Neural cell (in vitro differentiated cells): ENCODE measurements around the gene KLC3. TPM values are rescaled to one million over a fixed set of nuclear protein-coding genes. Genes with fewer than 3 reads are reported as not detected.
"Not testable (repeated sequence)": the region's sequence is repeated elsewhere in the genome, so short reads cannot be mapped to it uniquely, and the experiment has no call there.

Source experiments
- H2AFZ ChIP-seq: fragments of 200-600, 300-800 bp; sonication (generic), shearing (Covaris generic); 2 replicates; pipeline ENCODE4 v1.6.0; 2014; ENCODE audit warnings: low read depth, mild to moderate bottlenecking, antibody characterized with exemption, low read length, moderate library complexity
- H3F3A ChIP-seq: fragments of 200-600 bp; shearing (Covaris generic); 2 replicates; pipeline ENCODE4 v1.6.1; 2016; ENCODE audit warnings: mild to moderate bottlenecking, moderate library complexity, mixed read lengths, antibody characterized with exemption, low read length; ENCODE audit not compliant: insufficient read depth, poor library complexity, severe bottlenecking
- H3K27ac ChIP-seq: fragments of 200-600, 300-800 bp; sonication (generic), shearing (Covaris generic); 2 replicates; pipeline ENCODE4 v1.5.1; 2014; ENCODE audit warnings: mild to moderate bottlenecking, low read length, moderate library complexity
- H3K27me3 ChIP-seq: fragments of 300-800, 200-600 bp; sonication (generic), shearing (Covaris generic); 2 replicates; pipeline ENCODE4 v1.6.0; 2014; ENCODE audit warnings: mild to moderate bottlenecking, low read depth, low read length, moderate library complexity; ENCODE audit not compliant: insufficient read depth
- H3K36me3 ChIP-seq: fragments of 300-800, 200-600 bp; sonication (generic), shearing (Covaris generic); 2 replicates; pipeline ENCODE4 v1.5.1; 2014; ENCODE audit warnings: mild to moderate bottlenecking, antibody characterized with exemption, low read length, moderate library complexity; ENCODE audit not compliant: insufficient read depth
- H3K4me2 ChIP-seq: fragments of 300-800, 200-600 bp; sonication (generic), shearing (Covaris generic); 2 replicates; pipeline ENCODE4 v1.6.0; 2014; ENCODE audit warnings: mild to moderate bottlenecking, low read length
- H3K4me3 ChIP-seq: fragments of 300-800, 200-600 bp; sonication (generic), shearing (Covaris generic); 2 replicates; pipeline ENCODE4 v1.5.1; 2014; ENCODE audit warnings: mild to moderate bottlenecking, low read length, moderate library complexity
- H3K79me2 ChIP-seq: fragments of 200-600 bp; shearing (Covaris generic); replicated peaks from 2 replicates; pipeline ENCODE4 v1.6.0; 2014; ENCODE audit warnings: mild to moderate bottlenecking, low read length, moderate library complexity; ENCODE audit not compliant: insufficient read depth
- H3K9ac ChIP-seq: fragments of 300-800, 200-600 bp; sonication (generic), shearing (Covaris generic); 2 replicates; pipeline ENCODE4 v1.6.1; 2016; ENCODE audit warnings: mild to moderate bottlenecking, low read length, mixed read lengths
- H3K9me2 ChIP-seq: fragments of 200-600 bp; shearing (Covaris generic); 2 replicates; pipeline ENCODE4 v1.6.1; 2016; ENCODE audit warnings: mild to moderate bottlenecking, low read length, mixed read lengths; ENCODE audit not compliant: insufficient read depth
- H3K9me3 ChIP-seq: fragments of 200-600, 300-800 bp; sonication (generic), shearing (Covaris generic); 2 replicates; pipeline ENCODE4 v1.6.1; 2016; ENCODE audit warnings: mild to moderate bottlenecking, mixed run types, low read length, moderate library complexity, mixed read lengths
- H4K20me1 ChIP-seq: fragments of 200-600 bp; shearing (Covaris generic); 2 replicates; pipeline ENCODE4 v1.6.1; 2016; ENCODE audit warnings: mild to moderate bottlenecking, mixed run types; ENCODE audit not compliant: insufficient read depth
- EP300 ChIP-seq: fragments of 450-650 bp; conservative IDR thresholded peaks from 2 replicates; pipeline ENCODE4 v1.6.1; 2014; ENCODE audit warnings: antibody characterized with exemption, mild to moderate bottlenecking, moderate library complexity; ENCODE audit not compliant: poor library complexity, severe bottlenecking
- EZH2 ChIP-seq: fragments of 200-600, 300-800 bp; shearing (Covaris generic), sonication (generic); IDR thresholded peaks from 2 replicates; pipeline ENCODE4 v1.6.1; 2014; ENCODE audit warnings: antibody characterized with exemption, low read length, borderline replicate concordance, mild to moderate bottlenecking; ENCODE audit not compliant: insufficient read depth, poor library complexity, severe bottlenecking
- MXI1 ChIP-seq: fragments of 450-650 bp; conservative IDR thresholded peaks from 2 replicates; pipeline ENCODE4 v1.6.1; 2014; ENCODE audit warnings: antibody characterized with exemption, mild to moderate bottlenecking; ENCODE audit not compliant: poor library complexity, severe bottlenecking
- POLR2AphosphoS5 ChIP-seq: IDR thresholded peaks from 2 replicates; pipeline ENCODE4 v1.6.1; 2012
- RAD21 ChIP-seq: fragments of 450-650 bp; conservative IDR thresholded peaks from 2 replicates; pipeline ENCODE4 v1.6.1; 2014; ENCODE audit warnings: antibody characterized with exemption, mild to moderate bottlenecking, moderate library complexity
- REST ChIP-seq: IDR thresholded peaks from 2 replicates; pipeline ENCODE4 v1.6.1; 2012; ENCODE audit warnings: borderline replicate concordance
- SMC3 ChIP-seq: fragments of 450-650 bp; conservative IDR thresholded peaks from 2 replicates; pipeline ENCODE4 v1.6.1; 2014; ENCODE audit warnings: antibody characterized with exemption, mild to moderate bottlenecking, moderate library complexity; ENCODE audit not compliant: poor library complexity
- TAF1 ChIP-seq: IDR thresholded peaks from 2 replicates; pipeline ENCODE4 v1.6.1; 2012; ENCODE audit warnings: low read depth
- polyA plus RNA-seq: library from polyadenylated mRNA; depleted of rRNA; stranded (reverse); fragments of >200 nt; gene quantifications from 2 replicates; pipeline ENCODE4 v1.2.3, GENCODE V29; 2014
- TF ChIP-seq, protein P1 (sequence below): fragments of 450-650 bp; IDR thresholded peaks from 2 replicates; pipeline ENCODE4 v1.5.1; 2014; ENCODE audit warnings: antibody characterized with exemption, mild to moderate bottlenecking, moderate library complexity; ENCODE audit not compliant: poor library complexity, severe bottlenecking

KLC3 gene
- polyA plus RNA-seq, 1 donor from 2014 or later: not detected

GRCh38 chr19:45311621-45312020 is 28.9 kb upstream of the KLC3 start:
- Histone ChIP-seq H3K9ac (no peak overlapping the region), H3K4me3 (no peak overlapping the region), H3K27ac (no peak overlapping the region), H3F3A (no peaks in the 10 kb centered on the region), H3K79me2 (no peaks in the 10 kb centered on the region), H3K9me3 (no peaks in the 10 kb centered on the region), H3K4me2 (no peak overlapping the region), H3K36me3 (no peaks in the 10 kb centered on the region), H3K9me2 (no peaks in the 10 kb centered on the region), H3K27me3 (no peaks in the 10 kb centered on the region), H4K20me1 (no peaks in the 10 kb centered on the region), H2AFZ (no peak overlapping the region)
- TF ChIP-seq MXI1 (no peak), EZH2 (no peak), EP300 (no peak), TAF1 (no peak), POLR2AphosphoS5 (no peak), SMC3 (no peak), REST (no peak), RAD21 (no peak)
- TF ChIP-seq, protein P1, sequence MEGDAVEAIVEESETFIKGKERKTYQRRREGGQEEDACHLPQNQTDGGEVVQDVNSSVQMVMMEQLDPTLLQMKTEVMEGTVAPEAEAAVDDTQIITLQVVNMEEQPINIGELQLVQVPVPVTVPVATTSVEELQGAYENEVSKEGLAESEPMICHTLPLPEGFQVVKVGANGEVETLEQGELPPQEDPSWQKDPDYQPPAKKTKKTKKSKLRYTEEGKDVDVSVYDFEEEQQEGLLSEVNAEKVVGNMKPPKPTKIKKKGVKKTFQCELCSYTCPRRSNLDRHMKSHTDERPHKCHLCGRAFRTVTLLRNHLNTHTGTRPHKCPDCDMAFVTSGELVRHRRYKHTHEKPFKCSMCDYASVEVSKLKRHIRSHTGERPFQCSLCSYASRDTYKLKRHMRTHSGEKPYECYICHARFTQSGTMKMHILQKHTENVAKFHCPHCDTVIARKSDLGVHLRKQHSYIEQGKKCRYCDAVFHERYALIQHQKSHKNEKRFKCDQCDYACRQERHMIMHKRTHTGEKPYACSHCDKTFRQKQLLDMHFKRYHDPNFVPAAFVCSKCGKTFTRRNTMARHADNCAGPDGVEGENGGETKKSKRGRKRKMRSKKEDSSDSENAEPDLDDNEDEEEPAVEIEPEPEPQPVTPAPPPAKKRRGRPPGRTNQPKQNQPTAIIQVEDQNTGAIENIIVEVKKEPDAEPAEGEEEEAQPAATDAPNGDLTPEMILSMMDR: no peak

DNA sequence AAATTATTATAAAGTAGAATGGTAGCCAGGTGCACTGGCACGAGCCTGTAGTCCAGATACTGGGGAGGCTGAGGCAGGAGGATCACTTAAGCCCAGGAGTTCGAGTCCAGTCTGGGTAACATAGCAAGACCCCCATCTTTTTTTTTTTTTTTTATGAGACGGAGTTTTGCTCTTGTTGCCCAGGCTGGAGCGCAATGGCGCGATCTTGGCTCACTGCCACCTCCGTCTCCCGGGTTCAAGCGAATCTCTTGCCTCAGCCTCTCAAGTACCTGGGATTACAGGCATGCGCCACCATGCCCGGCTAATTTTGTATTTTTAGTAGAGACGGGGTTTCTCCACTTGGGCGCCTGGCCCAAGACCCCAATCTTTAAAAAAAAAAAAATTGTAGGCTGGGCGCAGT is 28.3 kb upstream of the KLC3 start:
- H3K4me2 ChIP-seq, H3K4me3 ChIP-seq, H3K27me3 ChIP-seq, H3K36me3 ChIP-seq, H3K9me2 ChIP-seq, H4K20me1 ChIP-seq, H2AFZ ChIP-seq, H3K9ac ChIP-seq, H3K27ac ChIP-seq, H3F3A ChIP-seq, H3K79me2 ChIP-seq, H3K9me3 ChIP-seq: not testable (repeated sequence)

- Histone ChIP-seq H3K4me2 (no peak overlapping the region), H2AFZ (no peak overlapping the region), H3K27me3 (no peaks in the 10 kb centered on the region), H3K9ac (no peak overlapping the region), H3K36me3 (no peaks in the 10 kb centered on the region), H3K27ac (no peak overlapping the region), H4K20me1 (no peaks in the 10 kb centered on the region), H3F3A (no peaks in the 10 kb centered on the region), H3K9me2 (no peaks in the 10 kb centered on the region), H3K79me2 (no peaks in the 10 kb centered on the region), H3K4me3 (no peak overlapping the region), H3K9me3 (no peaks in the 10 kb centered on the region)
- TF ChIP-seq EZH2 (no peak), TAF1 (no peak), EP300 (no peak), REST (no peak), SMC3 (no peak), RAD21 (no peak), POLR2AphosphoS5 (no peak)
- TF ChIP-seq, protein P1: no peak
Measured at GRCh38 chr19:45314708-45315245, 25.8 kb upstream of the KLC3 start.
